NOMO-1 treated with DMSO at 0.1 percent for 48 hours (cell line): ENCODE data around the gene TMC7.

ENCODE experiments used
- DNase-seq: peaks from one replicate; lab custom pipeline; 2025; ENCODE audit not compliant: unreplicated experiment; lab: John Stamatoyannopoulos, UW

The TMC7 gene

GRCh38 chr16:19086322-19087199 lies 102.8 kb downstream of the TMC7 start:
- peak; percentile 97 for DNase-seq

GRCh38 chr16:19088341-19088916 lies 104.7 kb downstream of the TMC7 start:
- DNase-seq: no peak

- DNase-seq: no peak
These were observed 105.7 kb downstream of the TMC7 start for GRCh38 chr16:19089410-19089955.

GRCh38 chr16:19090916-19091315 lies 107.2 kb downstream of the TMC7 start:
- no peak for DNase-seq

- DNase-seq: no peak
These were observed 109.1 kb downstream of the TMC7 start for GRCh38 chr16:19092653-19093410.

GRCh38 chr16:19093631-19094541 lies 110.2 kb downstream of the TMC7 start:
- no peak for DNase-seq

- peak; percentile 89 for DNase-seq
These were observed 111.0 kb downstream of the TMC7 start for GRCh38 chr16:19094542-19095365.

GRCh38 chr16:19095654-19096053 lies 111.9 kb downstream of the TMC7 start:
- DNase-seq: peak; percentile 52

GRCh38 chr16:19098173-19098572 lies 114.4 kb downstream of the TMC7 start:
- no peak for DNase-seq

- no peak for DNase-seq
These were observed 118.6 kb downstream of the TMC7 start for GRCh38 chr16:19102187-19102872.

GRCh38 chr16:19104607-19105006 lies 120.9 kb downstream of the TMC7 start:
- DNase-seq: no peak

GRCh38 chr16:19105131-19105530 lies 121.4 kb downstream of the TMC7 start:
- DNase-seq: no peak

GRCh38 chr16:19105891-19106624 lies 122.3 kb downstream of the TMC7 start:
- no peak for DNase-seq

- no peak for DNase-seq
These were observed 122.9 kb downstream of the TMC7 start for GRCh38 chr16:19106625-19107020.

- DNase-seq: no peak
These were observed 124.9 kb downstream of the TMC7 start for GRCh38 chr16:19108409-19109287.

GRCh38 chr16:19109288-19109664 lies 125.5 kb downstream of the TMC7 start:
- no peak for DNase-seq

GRCh38 chr16:19110537-19111360 lies 127.0 kb downstream of the TMC7 start:
- DNase-seq: no peak
